ENCODE data around the gene ATXN3.
"Not testable (repeated sequence)": the region's sequence is repeated elsewhere in the genome, so short reads cannot be mapped to it uniquely, and the experiment has no call there.

The ATXN3 gene

GRCh38 chr14:92041766-92042165 lies 64.6 kb downstream of the ATXN3 start:
- H3K9me3 ChIP-seq (ENCODE audit: low read length); H3K36me3 ChIP-seq (ENCODE audit: insufficient read depth, low read length); H2AFZ ChIP-seq (ENCODE audit: low read depth, low read length); H3K4me3 ChIP-seq (ENCODE audit: low read length); H3K27me3 ChIP-seq (ENCODE audit: insufficient read depth, low read length): not testable (repeated sequence)
- H3K4me1 ChIP-seq (ENCODE audit: insufficient read depth, low read length), result peaks cover 16% of the 10 kb centered on the region

GRCh38 chr14:92041203-92041602 lies 65.2 kb downstream of the ATXN3 start:
- H3K4me1 ChIP-seq (ENCODE audit: insufficient read depth, low read length), result peaks cover 16% of the 10 kb centered on the region
- H3K9me3 ChIP-seq (ENCODE audit: low read length), result peaks cover 2% of the 10 kb centered on the region
- peaks cover 4% of the 10 kb centered on the region for H3K36me3 ChIP-seq (ENCODE audit: insufficient read depth, low read length)
- peak overlapping the region; percentile 64 for H2AFZ ChIP-seq (ENCODE audit: low read depth, low read length)
- no peak overlapping the region for H3K4me3 ChIP-seq (ENCODE audit: low read length)
- H3K27me3 ChIP-seq (ENCODE audit: insufficient read depth, low read length), result no peaks in the 10 kb centered on the region

GRCh38 chr14:92040431-92041051 lies 65.8 kb downstream of the ATXN3 start:
- peaks cover 4% of the 10 kb centered on the region for H3K36me3 ChIP-seq (ENCODE audit: insufficient read depth, low read length)
- H3K27me3 ChIP-seq (ENCODE audit: insufficient read depth, low read length), result no peaks in the 10 kb centered on the region
- peaks cover 16% of the 10 kb centered on the region for H3K4me1 ChIP-seq (ENCODE audit: insufficient read depth, low read length)
- no peaks in the 10 kb centered on the region for H3K9me3 ChIP-seq (ENCODE audit: low read length)
- H2AFZ ChIP-seq (ENCODE audit: low read depth, low read length), result peak overlapping the region; percentile 64
- peak overlapping the region; percentile 63 for H3K4me3 ChIP-seq (ENCODE audit: low read length)

GRCh38 chr14:92039719-92040430 lies 66.5 kb downstream of the ATXN3 start, which contains the start of gene TRIP11:
TRIP11 (minus strand) TSS chr14:92040059; CDS start chr14:92039685, 374 bp downstream.
- H3K9me3 ChIP-seq (ENCODE audit: low read length), result no peaks in the 10 kb centered on the region
- H3K27me3 ChIP-seq (ENCODE audit: insufficient read depth, low read length), result no peaks in the 10 kb centered on the region
- peaks cover 3% of the 10 kb centered on the region for H3K36me3 ChIP-seq (ENCODE audit: insufficient read depth, low read length)
- H2AFZ ChIP-seq (ENCODE audit: low read depth, low read length), result peak within 1 kb of the TSS; percentile 64
- peaks cover 16% of the 10 kb centered on the region for H3K4me1 ChIP-seq (ENCODE audit: insufficient read depth, low read length)
- H3K4me3 ChIP-seq (ENCODE audit: low read length), result peak within 1 kb of the TSS; percentile 63

- H3K27me3 ChIP-seq (ENCODE audit: insufficient read depth, low read length), result no peaks in the 10 kb centered on the region
- H3K4me3 ChIP-seq (ENCODE audit: low read length), result peak overlapping the region; percentile 63
- H3K36me3 ChIP-seq (ENCODE audit: insufficient read depth, low read length), result no peaks in the 10 kb centered on the region
- peaks cover 3% of the 10 kb centered on the region for H3K9me3 ChIP-seq (ENCODE audit: low read length)
- H3K4me1 ChIP-seq (ENCODE audit: insufficient read depth, low read length), result peaks cover 16% of the 10 kb centered on the region
- H2AFZ ChIP-seq (ENCODE audit: low read depth, low read length), result peak overlapping the region; percentile 64
These were observed 67.2 kb downstream of the ATXN3 start for GRCh38 chr14:92039063-92039718.

GRCh38 chr14:92037989-92038388 lies 68.4 kb downstream of the ATXN3 start:
- peaks cover 16% of the 10 kb centered on the region for H3K4me1 ChIP-seq (ENCODE audit: insufficient read depth, low read length)
- H3K9me3 ChIP-seq (ENCODE audit: low read length), result peaks cover 3% of the 10 kb centered on the region
- no peak overlapping the region for H2AFZ ChIP-seq (ENCODE audit: low read depth, low read length)
- peaks cover 2% of the 10 kb centered on the region for H3K36me3 ChIP-seq (ENCODE audit: insufficient read depth, low read length)
- H3K27me3 ChIP-seq (ENCODE audit: insufficient read depth, low read length), result no peaks in the 10 kb centered on the region
- peak overlapping the region; percentile 63 for H3K4me3 ChIP-seq (ENCODE audit: low read length)

- Histone ChIP-seq H2AFZ (ENCODE audit: low read depth, low read length) (no peak overlapping the region), H3K36me3 (ENCODE audit: insufficient read depth, low read length) (peaks cover 12% of the 10 kb centered on the region), H3K9me3 (ENCODE audit: low read length) (peaks cover 3% of the 10 kb centered on the region), H3K4me3 (ENCODE audit: low read length) (no peak overlapping the region), H3K27me3 (ENCODE audit: insufficient read depth, low read length) (no peaks in the 10 kb centered on the region), H3K4me1 (ENCODE audit: insufficient read depth, low read length) (peaks cover 12% of the 10 kb centered on the region)
These were observed 70.5 kb downstream of the ATXN3 start for GRCh38 chr14:92035890-92036289.

GRCh38 chr14:92033906-92034687 lies 72.3 kb downstream of the ATXN3 start:
- Histone ChIP-seq H3K36me3 (ENCODE audit: insufficient read depth, low read length) (peaks cover 12% of the 10 kb centered on the region), H3K27me3 (ENCODE audit: insufficient read depth, low read length) (no peaks in the 10 kb centered on the region), H3K4me3 (ENCODE audit: low read length) (no peak overlapping the region), H3K9me3 (ENCODE audit: low read length) (peaks cover 3% of the 10 kb centered on the region), H2AFZ (ENCODE audit: low read depth, low read length) (no peak overlapping the region), H3K4me1 (ENCODE audit: insufficient read depth, low read length) (peaks cover 10% of the 10 kb centered on the region)

GRCh38 chr14:92033433-92033832 lies 72.9 kb downstream of the ATXN3 start:
- H3K27me3 ChIP-seq (ENCODE audit: insufficient read depth, low read length), result no peaks in the 10 kb centered on the region
- H2AFZ ChIP-seq (ENCODE audit: low read depth, low read length), result no peak overlapping the region
- H3K4me3 ChIP-seq (ENCODE audit: low read length), result no peak overlapping the region
- H3K4me1 ChIP-seq (ENCODE audit: insufficient read depth, low read length), result peaks cover 6% of the 10 kb centered on the region
- H3K36me3 ChIP-seq (ENCODE audit: insufficient read depth, low read length), result peaks cover 16% of the 10 kb centered on the region
- peaks cover 3% of the 10 kb centered on the region for H3K9me3 ChIP-seq (ENCODE audit: low read length)

GRCh38 chr14:92026548-92027190 lies 79.7 kb downstream of the ATXN3 start:
- Histone ChIP-seq H2AFZ (ENCODE audit: low read depth, low read length) (no peak overlapping the region), H3K36me3 (ENCODE audit: insufficient read depth, low read length) (peaks cover 34% of the 10 kb centered on the region), H3K27me3 (ENCODE audit: insufficient read depth, low read length) (no peaks in the 10 kb centered on the region), H3K9me3 (ENCODE audit: low read length) (no peaks in the 10 kb centered on the region), H3K4me1 (ENCODE audit: insufficient read depth, low read length) (no peaks in the 10 kb centered on the region), H3K4me3 (ENCODE audit: low read length) (no peak overlapping the region)

- Histone ChIP-seq H3K27me3 (ENCODE audit: insufficient read depth, low read length) (no peaks in the 10 kb centered on the region), H3K36me3 (ENCODE audit: insufficient read depth, low read length) (peaks cover 34% of the 10 kb centered on the region), H3K4me1 (ENCODE audit: insufficient read depth, low read length) (no peaks in the 10 kb centered on the region), H2AFZ (ENCODE audit: low read depth, low read length) (no peak overlapping the region), H3K9me3 (ENCODE audit: low read length) (no peaks in the 10 kb centered on the region), H3K4me3 (ENCODE audit: low read length) (no peak overlapping the region)
These were observed 84.3 kb downstream of the ATXN3 start for GRCh38 chr14:92022036-92022435.

- peaks cover 38% of the 10 kb centered on the region for H3K36me3 ChIP-seq (ENCODE audit: insufficient read depth, low read length)
- no peaks in the 10 kb centered on the region for H3K4me1 ChIP-seq (ENCODE audit: insufficient read depth, low read length)
- no peaks in the 10 kb centered on the region for H3K27me3 ChIP-seq (ENCODE audit: insufficient read depth, low read length)
- no peaks in the 10 kb centered on the region for H3K9me3 ChIP-seq (ENCODE audit: low read length)
- H3K4me3 ChIP-seq (ENCODE audit: low read length), result no peak overlapping the region
- H2AFZ ChIP-seq (ENCODE audit: low read depth, low read length), result no peak overlapping the region
These were observed 84.9 kb downstream of the ATXN3 start for GRCh38 chr14:92021523-92021922.
